Stomach (tissue), 9 donors: ENCODE measurements around the gene KIF1A. TPM values are rescaled to one million over a fixed set of nuclear protein-coding genes. Genes with fewer than 3 reads are reported as not detected.

Source experiments
- DNase-seq, 2 donors: peaks; one replicate each; pipeline versions ENCODE4 v3.0.0 to v3.0.0-alpha.2; 2013 to 2019
- H3K27ac ChIP-seq, 5 donors: fragments of 200-600 bp in 4 of 5; sonication (generic) in 4 of 5; one replicate each; pipeline ENCODE4 v1.5.1; 2013 to 2019; ENCODE audit warnings: mild to moderate bottlenecking in 1 of 5, moderate library complexity in 1 of 5
- H3K27me3 ChIP-seq, 3 donors: fragments of 200-600 bp; sonication (generic); one replicate each; pipeline ENCODE4 v1.5.1; 2017 to 2019; ENCODE audit warnings: mixed run types in 1 of 3
- H3K36me3 ChIP-seq, 4 donors: fragments of 200-600 bp; sonication (generic); 1 replicate in 3 of 4; 2 replicates in 1 of 4; pipeline ENCODE4 v1.5.1; 2016 to 2019
- H3K4me1 ChIP-seq, 4 donors: fragments of 200-600 bp; sonication (generic); one replicate each; pipeline ENCODE4 v1.5.1; 2016 to 2019
- H3K4me3 ChIP-seq, 4 donors: fragments of 200-600 bp; sonication (generic) in 3 of 4; one replicate each; pipeline ENCODE4 v1.5.1; 2016 to 2019; ENCODE audit warnings: mild to moderate bottlenecking in 1 of 4
- H3K9me3 ChIP-seq, 4 donors: fragments of 200-600 bp; sonication (generic); one replicate each; pipeline ENCODE4 v1.5.1; 2016 to 2019
- CTCF ChIP-seq, 7 experiments: fragments of 450-650 bp in 4 of 7; fragments of 200-600 bp in 3 of 7; sonication (generic) in 3 of 7; IDR thresholded peaks; one replicate each; pipeline ENCODE4 v1.5.1; 2016 to 2019; ENCODE audit warnings: antibody characterized with exemption in 7 of 7, control low read depth in 2 of 7, mild to moderate bottlenecking in 1 of 7
- EP300 ChIP-seq: sonication (generic); formaldehyde crosslinking; IDR thresholded peaks from one replicate; pipeline ENCODE4 v1.6.1; 2017; ENCODE audit warnings: antibody characterized with exemption
- POLR2A ChIP-seq, 4 donors: fragments of 450-650 bp; IDR thresholded peaks; one replicate each; pipeline ENCODE4 v1.6.1; 2016; ENCODE audit warnings: antibody characterized with exemption in 4 of 4, control low read depth in 2 of 4, mild to moderate bottlenecking in 1 of 4, moderate library complexity in 1 of 4
- POLR2AphosphoS5 ChIP-seq, 3 donors: sonication (generic); formaldehyde crosslinking; IDR thresholded peaks; one replicate each; pipeline ENCODE4 v1.6.1; 2016; ENCODE audit warnings: antibody characterized with exemption in 3 of 3
- WGBS, 5 donors: extraction: QIAGEN DNeasy Blood & Tissue Kit in 3 of 5; methylation state at CpG; one replicate each; pipeline versions ENCODE4 v1.1.5 to v1.1.7; 2013 to 2018; 5-methylcytosine and 5-hydroxymethylcytosine counted together
- intact Hi-C: fragments of 100-400 bp; cut with DNase I; formaldehyde crosslinking; loops from one replicate; pipeline ENCODE4 v1.15.1; 2023; ENCODE audit warnings: low total_unique reads
- polyA plus RNA-seq, 3 donors: library from polyadenylated mRNA; stranded (reverse); fragments of 200-250 nt; gene quantifications; one replicate each; pipeline ENCODE4 v1.2.3, GENCODE V29; 2013
- total RNA-seq, 5 donors: library from RNA; depleted of rRNA; stranded (reverse); fragments of >200 nt; gene quantifications; one replicate each; pipeline versions ENCODE4 v1.1.0 to v1.2.3, GENCODE V29; 2014 to 2016
- donor health status: healthy with polysubstance abuse.
- donor health status: Bipolar disorder and iron deficiency.
- donor health status: healthy.

The KIF1A gene
- total and polyA plus RNA-seq, 8 donors, result 0.15 to 12.5 (median 2.5) TPM

GRCh38 chr2:240815761-240816583 lies 4.0 kb downstream of the KIF1A start:
- H3K9me3 ChIP-seq, result peaks cover 0 to 15% (median 4%) of the 10 kb centered on the region in 4 donors
- peaks cover 21 to 25% (median 24%) of the 10 kb centered on the region in 4 donors for H3K4me1 ChIP-seq
- peak in 1 of 2 donors; percentile 17 for DNase-seq
- no peak overlapping the region for H3K27ac ChIP-seq
- H3K27me3 ChIP-seq, result peaks cover 21 to 53% (median 33%) of the 10 kb centered on the region in 3 donors
- intact Hi-C loops, result no loop called here
- no peaks in the 10 kb centered on the region for H3K36me3 ChIP-seq
- WGBS, 5 donors, result 69 to 88% (median 82%) methylated on average over 9 of the region's 9 CpGs
- H3K4me3 ChIP-seq, result no peak overlapping the region
- TF ChIP-seq EP300, result no peak
- TF ChIP-seq POLR2A (IDR thresholded peaks at IDR 0.05), result no peak
- no peak for TF ChIP-seq POLR2AphosphoS5 (IDR thresholded peaks at IDR 0.05)
- TF ChIP-seq CTCF (IDR thresholded peaks at IDR 0.05), result no peak

- peaks cover 0 to 15% (median 4%) of the 10 kb centered on the region in 4 donors for H3K9me3 ChIP-seq
- H3K4me3 ChIP-seq, result no peak overlapping the region
- peak in 1 of 2 donors; percentile 17 for DNase-seq
- peaks cover 13 to 17% (median 16%) of the 10 kb centered on the region in 4 donors for H3K4me1 ChIP-seq
- H3K36me3 ChIP-seq, result no peaks in the 10 kb centered on the region
- H3K27me3 ChIP-seq, result peaks cover 14 to 45% (median 25%) of the 10 kb centered on the region in 3 donors
- 91 to 99% (median 91%) methylated on average over 8 to 11 of the region's 11 CpGs for WGBS, 5 donors
- TF ChIP-seq EP300 (no peak), POLR2AphosphoS5 (IDR thresholded peaks at IDR 0.05) (no peak), POLR2A (IDR thresholded peaks at IDR 0.05) (no peak), CTCF (IDR thresholded peaks at IDR 0.05) (no peak)
- H3K27ac ChIP-seq, result no peak overlapping the region
- intact Hi-C loops, result no loop called here
Observed at GRCh38 chr2:240814946-240815760, 4.9 kb downstream of the KIF1A start.

GRCh38 chr2:240814280-240814679 lies 5.7 kb downstream of the KIF1A start:
- Histone ChIP-seq H3K4me3 (no peak overlapping the region), H3K9me3 (peaks cover 0 to 15% (median 4%) of the 10 kb centered on the region in 4 donors), H3K27ac (no peak overlapping the region), H3K36me3 (no peaks in the 10 kb centered on the region), H3K4me1 (peaks cover 4 to 10% (median 10%) of the 10 kb centered on the region in 4 donors), H3K27me3 (peaks cover 8 to 40% (median 17%) of the 10 kb centered on the region in 3 donors)
- WGBS, 5 donors, result 87 to 93% (median 91%) methylated on average over 4 of the region's 4 CpGs
- DNase-seq, result no peak
- intact Hi-C loops, result no loop called here
- no peak for TF ChIP-seq POLR2AphosphoS5 (IDR thresholded peaks at IDR 0.05)
- TF ChIP-seq EP300, result no peak
- no peak for TF ChIP-seq CTCF (IDR thresholded peaks at IDR 0.05)
- TF ChIP-seq POLR2A (IDR thresholded peaks at IDR 0.05), result no peak

GRCh38 chr2:240813231-240813921 lies 6.6 kb downstream of the KIF1A start:
- Histone ChIP-seq H3K36me3 (no peaks in the 10 kb centered on the region), H3K4me1 (peaks cover 0 to 1% (median under 1%) of the 10 kb centered on the region in 4 donors), H3K27ac (no peak overlapping the region), H3K27me3 (peaks cover under 1 to 37% (median 7%) of the 10 kb centered on the region in 3 donors), H3K4me3 (no peak overlapping the region), H3K9me3 (peaks cover 0 to 15% (median 4%) of the 10 kb centered on the region in 4 donors)
- 92 to 96% (median 94%) methylated on average over 17 of the region's 17 CpGs for WGBS, 5 donors
- intact Hi-C loops, result no loop called here
- no peak for DNase-seq
- no peak for TF ChIP-seq POLR2AphosphoS5 (IDR thresholded peaks at IDR 0.05)
- no peak for TF ChIP-seq EP300
